ENCODE data around the gene YES1.

YES1 gene

DNA sequence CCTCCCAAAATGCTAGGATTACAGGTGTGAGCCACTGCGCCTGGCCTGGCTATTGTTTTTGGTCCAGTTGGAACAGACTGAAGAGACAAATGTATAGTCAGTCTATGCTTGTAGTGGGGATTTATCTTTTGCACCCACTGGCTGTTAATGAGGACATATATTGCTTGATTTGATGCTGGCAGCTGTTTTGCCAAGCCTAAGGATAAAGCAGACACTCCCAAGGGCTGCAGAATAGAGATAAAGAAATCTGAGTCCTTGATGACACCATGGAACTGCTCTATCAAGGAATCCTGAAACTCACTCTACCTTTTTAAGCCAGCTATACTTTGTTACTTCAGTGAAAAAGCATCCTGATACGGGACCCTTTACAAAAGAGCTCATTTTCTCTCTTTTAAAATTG lies 56.5 kb downstream of the YES1 start:
- TF ChIP-seq, protein P1, sequence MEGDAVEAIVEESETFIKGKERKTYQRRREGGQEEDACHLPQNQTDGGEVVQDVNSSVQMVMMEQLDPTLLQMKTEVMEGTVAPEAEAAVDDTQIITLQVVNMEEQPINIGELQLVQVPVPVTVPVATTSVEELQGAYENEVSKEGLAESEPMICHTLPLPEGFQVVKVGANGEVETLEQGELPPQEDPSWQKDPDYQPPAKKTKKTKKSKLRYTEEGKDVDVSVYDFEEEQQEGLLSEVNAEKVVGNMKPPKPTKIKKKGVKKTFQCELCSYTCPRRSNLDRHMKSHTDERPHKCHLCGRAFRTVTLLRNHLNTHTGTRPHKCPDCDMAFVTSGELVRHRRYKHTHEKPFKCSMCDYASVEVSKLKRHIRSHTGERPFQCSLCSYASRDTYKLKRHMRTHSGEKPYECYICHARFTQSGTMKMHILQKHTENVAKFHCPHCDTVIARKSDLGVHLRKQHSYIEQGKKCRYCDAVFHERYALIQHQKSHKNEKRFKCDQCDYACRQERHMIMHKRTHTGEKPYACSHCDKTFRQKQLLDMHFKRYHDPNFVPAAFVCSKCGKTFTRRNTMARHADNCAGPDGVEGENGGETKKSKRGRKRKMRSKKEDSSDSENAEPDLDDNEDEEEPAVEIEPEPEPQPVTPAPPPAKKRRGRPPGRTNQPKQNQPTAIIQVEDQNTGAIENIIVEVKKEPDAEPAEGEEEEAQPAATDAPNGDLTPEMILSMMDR (IDR thresholded peaks at IDR 0.05; ENCODE audit: insufficient read depth, low read depth, low read length, missing control alignments) = no peak
- DNase-seq (ENCODE audit: low read depth) = no peak
- H3K4me3 ChIP-seq (ENCODE audit: low read length) = no peak overlapping the region

DNA sequence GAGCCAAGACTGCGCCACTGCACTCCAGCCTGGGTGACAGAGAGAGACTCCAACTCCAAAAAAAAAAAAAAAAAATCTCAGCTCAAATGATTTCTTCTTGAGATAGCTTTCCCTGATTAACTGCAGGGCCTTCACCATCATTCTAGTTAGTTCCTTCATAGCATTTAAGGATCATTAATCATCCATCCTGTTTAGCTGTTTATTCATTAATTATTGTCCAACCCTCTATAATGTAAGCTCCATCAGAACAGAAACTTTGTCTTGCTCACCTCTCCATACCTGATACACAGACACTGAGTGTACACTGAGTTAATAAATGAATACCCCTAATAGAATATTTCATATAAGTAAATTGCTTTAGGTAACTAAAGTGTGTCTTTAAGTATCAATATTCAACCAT lies 57.4 kb downstream of the YES1 start:
- H3K4me3 ChIP-seq (ENCODE audit: low read length) = no peak overlapping the region
- DNase-seq (ENCODE audit: low read depth) = no peak
- TF ChIP-seq, protein P1 (IDR thresholded peaks at IDR 0.05; ENCODE audit: insufficient read depth, low read depth, low read length, missing control alignments) = no peak

DNA sequence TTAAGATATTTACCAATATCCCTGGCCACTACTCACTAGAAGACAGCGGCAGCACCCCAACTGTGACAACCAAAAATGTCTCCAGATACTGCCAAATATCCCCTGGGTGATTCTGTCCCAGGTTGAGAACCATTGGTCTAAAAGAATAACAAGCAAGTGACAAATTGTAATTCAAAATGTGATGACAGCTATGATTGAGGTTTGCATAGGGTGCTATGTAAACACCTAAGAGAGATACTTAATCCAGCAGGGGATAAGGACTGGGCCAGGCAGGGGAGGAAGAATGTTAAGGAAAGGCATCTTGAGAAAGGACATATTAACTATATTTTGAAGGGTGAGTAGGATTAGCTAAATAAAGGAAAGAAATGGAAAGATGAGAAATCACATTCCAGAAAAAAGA lies 61.6 kb downstream of the YES1 start:
- H3K4me3 ChIP-seq (ENCODE audit: low read length) = no peak overlapping the region
- TF ChIP-seq, protein P1 (IDR thresholded peaks at IDR 0.05; ENCODE audit: insufficient read depth, low read depth, low read length, missing control alignments) = no peak
- no peak for DNase-seq (ENCODE audit: low read depth)

DNA sequence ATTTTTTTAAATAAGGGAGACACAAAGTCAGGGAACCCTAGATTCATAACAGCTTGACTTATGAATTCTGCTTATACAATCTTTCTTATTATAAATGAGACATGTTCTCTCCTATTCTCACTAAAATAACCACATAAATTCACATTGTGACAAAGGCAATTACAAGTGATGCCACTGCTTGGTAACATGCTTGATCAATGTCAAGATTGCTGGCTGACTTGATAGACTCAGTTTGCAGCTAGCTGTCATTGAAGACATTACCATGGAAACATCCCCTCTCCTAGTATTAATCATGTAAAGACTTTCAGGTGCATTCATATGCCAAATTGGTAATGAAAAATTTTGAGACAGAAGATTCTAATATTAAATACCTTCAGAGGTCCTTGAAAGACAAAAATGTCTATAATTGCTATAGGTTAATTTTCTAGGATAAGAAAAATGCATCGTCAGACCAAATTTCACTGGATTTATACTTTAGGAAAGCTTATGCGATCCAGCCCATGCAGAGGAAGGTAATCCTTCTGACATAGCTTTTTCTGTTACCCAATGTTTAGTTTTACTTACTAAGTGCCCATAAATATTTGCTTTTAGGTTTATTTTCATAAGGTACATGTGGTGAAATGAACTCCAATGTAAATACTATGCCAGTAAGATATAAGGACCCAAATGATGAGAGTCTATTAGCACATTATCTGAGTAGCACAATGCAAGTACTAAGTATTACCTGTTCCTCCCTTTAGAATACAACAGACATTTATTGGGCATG lies 67.0 kb downstream of the YES1 start:
- H3K4me3 ChIP-seq (ENCODE audit: low read length) = no peak overlapping the region
- TF ChIP-seq, protein P1 (IDR thresholded peaks at IDR 0.05; ENCODE audit: insufficient read depth, low read depth, low read length, missing control alignments) = no peak
- DNase-seq (ENCODE audit: low read depth) = no peak

DNA sequence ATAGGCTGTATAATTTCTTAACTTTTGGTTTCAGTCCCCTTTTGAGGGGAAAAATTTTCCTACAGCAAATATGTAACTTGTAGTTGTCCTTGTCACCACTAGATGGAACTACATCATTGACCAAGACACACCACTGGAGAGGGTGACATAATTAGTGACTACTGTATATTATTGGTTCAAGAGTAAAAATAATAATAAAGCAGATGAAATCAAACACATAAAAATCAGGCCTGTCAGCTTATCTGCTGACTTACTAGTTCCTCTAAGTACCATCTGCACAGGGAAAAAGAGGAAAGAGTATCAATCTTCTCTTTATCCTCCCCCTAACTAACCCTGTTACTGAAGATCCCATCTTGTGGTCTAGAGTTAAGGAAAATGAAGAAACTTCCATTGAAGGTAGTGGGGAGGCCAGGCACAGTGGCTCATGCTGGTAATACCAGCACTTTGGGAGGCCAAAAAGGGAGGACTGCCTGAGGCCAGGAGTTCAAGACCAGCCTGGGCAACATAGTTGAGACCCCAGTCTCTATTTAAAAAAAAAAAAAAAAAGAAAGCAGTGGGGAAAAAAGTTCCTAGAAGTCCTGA lies 70.0 kb downstream of the YES1 start:
- no peak overlapping the region for H3K4me3 ChIP-seq (ENCODE audit: low read length)
- DNase-seq (ENCODE audit: low read depth) = peak; percentile 51
- TF ChIP-seq, protein P1 (IDR thresholded peaks at IDR 0.05; ENCODE audit: insufficient read depth, low read depth, low read length, missing control alignments) = peak; percentile 61

DNA sequence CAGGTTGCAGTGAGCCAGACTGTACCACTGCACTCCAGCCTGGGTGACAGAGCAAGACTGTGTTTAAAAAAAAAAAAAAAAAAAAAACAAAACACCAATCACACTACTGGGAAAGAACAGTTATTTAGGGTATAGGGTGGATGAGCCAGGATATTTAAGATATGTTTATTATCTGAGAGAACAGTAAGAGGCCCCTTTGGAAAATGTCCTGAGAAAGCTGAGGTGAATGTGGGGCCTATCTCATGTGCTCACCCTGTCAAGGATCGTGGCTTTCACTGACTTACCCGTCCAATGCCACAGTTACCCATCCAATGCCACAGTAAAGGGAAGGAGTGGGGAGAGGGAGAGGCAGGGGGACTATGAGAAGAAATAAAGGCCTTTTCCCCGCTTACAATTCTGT lies 79.7 kb downstream of the YES1 start:
- H3K4me3 ChIP-seq (ENCODE audit: low read length) = no peak overlapping the region
- TF ChIP-seq, protein P1 (IDR thresholded peaks at IDR 0.05; ENCODE audit: insufficient read depth, low read depth, low read length, missing control alignments) = no peak
- DNase-seq (ENCODE audit: low read depth) = no peak

DNA sequence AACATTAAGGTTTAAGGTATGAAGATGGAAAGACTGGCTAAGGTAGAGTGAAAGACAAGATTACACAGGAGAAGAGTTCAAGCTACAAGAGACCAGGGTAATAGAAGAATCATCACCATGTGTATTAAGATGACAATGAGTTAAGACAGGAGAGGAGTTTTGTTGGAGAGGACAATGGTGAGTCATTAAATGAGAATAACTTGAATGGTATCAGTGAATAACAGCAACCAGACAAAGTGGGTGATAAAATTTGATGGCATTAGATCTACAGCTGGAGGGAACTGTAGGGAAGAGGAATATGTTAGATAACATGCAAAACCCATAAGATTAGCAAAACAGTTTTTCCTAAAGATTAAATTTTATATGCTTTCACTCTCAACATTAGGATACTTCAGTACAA lies 80.9 kb downstream of the YES1 start:
- no peak for DNase-seq (ENCODE audit: low read depth)
- TF ChIP-seq, protein P1 (IDR thresholded peaks at IDR 0.05; ENCODE audit: insufficient read depth, low read depth, low read length, missing control alignments) = no peak
- no peak overlapping the region for H3K4me3 ChIP-seq (ENCODE audit: low read length)

Data from epithelial cell of esophagus (primary cell).